Measurements from ENCODE around the gene LRTM2.

GRCh38 chr12:1807087-1807860 lies 13.1 kb upstream of the LRTM2 start:
- TF ChIP-seq CTCF (IDR thresholded peaks at IDR 0.05), result no peak
- no peak for TF ChIP-seq POLR2A (IDR thresholded peaks at IDR 0.05)

Measured in body of pancreas (tissue), 4 donors.